Pulmonary artery endothelial cell (primary cell): Measurements from ENCODE around the gene SNX30. TPM values are rescaled to one million over a fixed set of nuclear protein-coding genes. Genes with fewer than 3 reads are reported as not detected.

Source experiments
- DNase-seq: peaks from one replicate; pipeline ENCODE4 v3.0.0-alpha.2; 2011; ENCODE audit warnings: low read depth, low spot score
- total RNA-seq: library from RNA; depleted of rRNA; stranded (reverse); fragments of >200 nt; gene quantifications from 2 replicates; pipeline ENCODE4 v1.2.3, GENCODE V29; 2014

Gene SNX30
- total RNA-seq, 1 donor from 2014 or later: 7.6 TPM

DNA sequence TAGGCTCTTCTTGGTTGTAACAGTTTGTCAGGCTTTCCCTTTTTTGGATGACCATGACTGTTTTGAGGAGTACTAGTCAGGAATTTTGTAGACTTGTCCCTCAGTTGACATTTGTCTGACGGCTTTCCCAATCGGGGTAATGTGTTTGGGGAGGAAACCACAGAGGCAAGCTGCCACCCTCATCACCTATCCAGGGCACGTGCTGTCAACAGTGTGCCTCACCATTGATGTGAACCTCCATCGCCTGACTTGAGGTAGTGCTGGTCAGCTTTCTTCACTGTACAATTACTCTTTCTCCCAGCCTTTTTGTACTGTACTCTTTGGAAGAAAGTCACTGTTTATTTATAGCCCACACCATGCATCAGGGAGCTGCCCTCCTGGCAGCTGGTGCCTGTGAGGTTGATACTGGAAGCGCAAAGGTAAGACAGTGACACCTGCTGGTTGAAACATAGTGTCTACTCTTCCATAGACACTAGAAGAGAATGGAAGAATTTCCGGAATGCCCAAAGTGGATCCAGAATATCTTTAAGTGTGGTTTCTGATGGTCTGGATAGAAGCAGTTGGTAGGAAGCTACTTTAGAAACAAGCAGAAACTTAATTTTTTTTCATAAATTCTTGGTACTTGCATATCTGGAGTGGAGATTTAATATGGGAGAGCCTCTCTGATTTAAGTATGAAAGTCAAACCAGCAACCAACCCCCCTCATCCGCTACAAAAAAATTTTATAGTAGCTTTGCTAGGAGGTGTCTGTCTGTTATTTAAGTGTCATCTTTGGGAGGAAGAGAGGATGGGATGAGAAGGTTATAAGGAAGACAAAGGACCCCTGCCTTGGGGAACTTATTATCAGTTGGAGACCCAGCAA is 69.3 kb downstream of the SNX30 start:
- no peak for DNase-seq

DNA sequence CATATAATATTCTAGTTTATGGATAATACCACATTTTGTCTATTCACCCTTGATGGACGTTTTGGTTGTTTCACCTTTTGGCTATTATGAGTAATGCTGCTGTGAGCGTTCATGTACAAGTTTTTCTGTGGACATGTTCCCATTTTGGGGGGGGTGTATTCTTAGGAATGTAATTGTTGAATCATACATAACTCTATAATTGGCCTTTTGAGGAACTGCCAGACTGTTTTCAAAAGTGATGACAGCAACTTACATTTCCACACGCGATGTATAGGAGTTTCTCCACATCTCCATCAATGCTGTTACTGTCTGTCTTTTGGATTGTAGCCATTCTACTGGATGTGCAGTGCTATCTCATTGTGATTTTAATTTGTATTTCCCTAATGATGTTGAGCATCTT is 70.3 kb downstream of the SNX30 start:
- DNase-seq: no peak

DNA sequence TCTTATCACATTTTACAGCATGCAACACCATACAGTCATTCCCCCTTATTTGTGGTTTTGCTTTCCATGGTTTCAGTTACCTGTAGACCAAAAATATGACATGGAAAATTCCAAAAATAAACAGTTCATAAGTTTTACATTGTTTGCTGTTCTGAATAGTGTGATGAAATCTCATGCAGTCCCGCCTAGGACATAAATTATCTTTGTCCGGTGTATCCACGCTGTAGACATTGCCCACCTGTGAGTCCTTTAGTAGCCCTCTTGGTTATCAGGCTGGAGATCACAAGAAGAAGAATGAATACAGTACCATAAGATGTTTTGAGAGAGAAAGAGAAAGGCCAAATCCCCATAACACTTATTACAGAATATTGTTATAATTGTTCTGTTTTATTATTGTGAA is 72.1 kb downstream of the SNX30 start:
- no peak for DNase-seq

DNA sequence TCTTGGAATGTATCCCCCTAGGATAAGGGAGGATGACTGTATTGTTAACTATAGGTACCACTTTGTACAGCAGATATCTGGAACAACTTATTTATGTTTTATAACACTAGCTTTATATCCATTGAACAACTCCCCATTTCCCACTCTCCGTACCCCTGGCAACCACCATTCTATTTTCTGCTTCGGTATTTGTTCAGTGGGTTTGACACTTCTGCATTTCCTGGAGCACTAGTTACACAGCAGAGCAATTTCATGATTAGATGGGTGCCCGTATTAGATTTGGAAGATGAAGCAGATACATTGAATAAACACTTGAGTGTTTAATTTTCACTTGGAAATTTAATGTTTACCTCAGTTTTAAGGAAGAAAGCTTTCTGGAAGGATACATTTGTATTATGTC is 72.7 kb downstream of the SNX30 start:
- DNase-seq: no peak

DNA sequence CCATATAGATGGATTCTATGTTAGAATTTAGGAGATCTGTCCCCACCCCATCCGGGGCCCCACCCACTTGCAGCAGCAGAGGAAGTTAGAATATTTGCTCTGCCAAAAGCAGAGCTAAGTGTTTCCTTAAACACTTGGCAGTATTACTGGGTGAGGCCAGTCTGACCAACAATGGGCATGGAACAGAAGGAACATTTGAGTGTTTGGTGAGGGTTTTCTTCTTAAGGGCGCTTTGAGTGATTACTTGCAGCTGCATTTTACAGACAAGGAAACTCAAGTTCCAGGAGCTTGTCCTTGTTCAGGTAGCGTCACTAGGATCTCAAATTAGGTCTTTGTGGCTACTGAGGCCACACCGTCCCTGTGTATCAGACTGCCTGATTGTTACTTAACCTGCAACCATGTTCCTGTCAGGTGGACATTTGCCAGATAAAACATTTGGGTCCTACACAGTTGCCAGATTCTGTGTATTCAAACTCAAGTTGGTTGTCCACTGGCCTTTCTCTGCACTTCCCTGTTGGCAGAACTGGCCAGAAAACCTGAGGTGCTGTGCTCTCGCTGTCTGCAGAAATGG is 80.8 kb downstream of the SNX30 start:
- DNase-seq: no peak

DNA sequence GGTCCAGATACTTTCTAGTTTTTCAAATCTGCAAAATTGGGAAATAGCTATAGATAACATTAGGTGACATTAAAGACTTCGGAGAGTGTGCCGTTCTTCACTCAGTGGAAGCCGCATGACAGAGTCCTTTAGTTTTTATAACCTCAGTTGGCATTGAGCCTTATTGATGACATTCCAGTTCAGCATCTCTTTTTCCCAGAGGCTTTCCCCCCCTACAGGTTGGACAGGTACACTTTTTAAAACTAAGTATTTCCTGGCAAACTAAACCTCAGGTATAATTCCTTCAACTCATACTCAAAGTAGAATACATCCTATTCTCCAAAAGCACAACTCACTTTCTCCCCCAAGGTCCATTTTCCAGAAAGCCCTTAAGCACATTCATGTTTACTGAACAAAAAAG is 81.4 kb downstream of the SNX30 start:
- DNase-seq: no peak

DNA sequence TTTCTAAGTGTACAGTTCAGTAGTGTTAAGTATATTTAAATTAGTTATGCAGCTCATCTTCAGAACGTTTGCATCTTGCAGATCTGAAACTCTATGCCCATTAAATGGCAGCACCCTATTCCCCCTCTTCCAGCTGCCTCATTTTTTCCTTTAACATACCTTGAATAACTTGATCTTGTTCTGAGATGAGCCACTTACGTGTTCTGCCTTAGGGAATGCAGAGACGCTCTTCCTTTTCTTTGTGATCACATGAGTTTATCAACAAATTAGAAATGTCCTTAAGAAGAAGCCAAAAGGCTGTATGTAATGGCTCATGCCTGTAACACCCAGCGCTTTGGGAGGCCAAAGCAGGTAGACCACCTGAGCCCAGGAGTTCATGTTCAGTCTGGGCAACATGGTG is 82.5 kb downstream of the SNX30 start:
- no peak for DNase-seq

DNA sequence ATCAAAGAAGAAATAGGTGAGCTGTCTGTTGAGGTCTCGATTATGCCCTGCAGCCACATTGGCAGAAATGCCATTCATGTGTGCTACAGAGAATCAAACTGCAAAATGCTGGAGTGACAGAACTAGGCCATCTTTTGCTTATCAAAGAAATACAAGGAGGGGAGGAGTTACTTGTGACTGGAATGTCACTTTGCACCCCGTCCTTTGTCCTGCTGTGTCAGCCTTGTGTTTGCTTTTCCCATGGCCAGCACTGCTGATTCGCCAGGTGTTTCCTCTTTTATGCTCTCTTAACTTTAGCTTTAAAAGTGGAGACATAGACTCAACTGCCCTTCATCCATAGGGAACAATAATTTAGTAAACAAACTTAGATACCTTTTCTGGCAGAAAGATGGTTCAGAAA is 85.8 kb downstream of the SNX30 start:
- DNase-seq: no peak

DNA sequence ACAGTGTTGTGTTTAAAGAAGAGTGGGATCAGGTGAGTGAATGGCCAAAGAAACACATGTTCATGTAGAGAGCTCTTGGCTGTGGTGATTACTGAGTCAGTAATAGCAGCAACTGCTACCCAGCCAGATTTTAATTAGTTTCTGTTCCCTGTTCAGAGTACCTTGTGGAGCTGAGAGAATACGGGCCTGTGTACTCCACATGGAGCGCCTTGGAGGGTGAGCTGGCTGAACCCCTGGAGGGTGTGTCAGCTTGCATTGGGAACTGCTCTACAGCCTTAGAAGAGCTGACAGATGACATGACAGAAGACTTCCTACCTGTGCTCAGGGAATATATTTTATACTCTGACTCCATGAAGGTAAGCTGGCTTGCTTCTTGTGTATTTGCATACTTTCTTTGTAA is 87.8 kb downstream of the SNX30 start:
- no peak for DNase-seq

DNA sequence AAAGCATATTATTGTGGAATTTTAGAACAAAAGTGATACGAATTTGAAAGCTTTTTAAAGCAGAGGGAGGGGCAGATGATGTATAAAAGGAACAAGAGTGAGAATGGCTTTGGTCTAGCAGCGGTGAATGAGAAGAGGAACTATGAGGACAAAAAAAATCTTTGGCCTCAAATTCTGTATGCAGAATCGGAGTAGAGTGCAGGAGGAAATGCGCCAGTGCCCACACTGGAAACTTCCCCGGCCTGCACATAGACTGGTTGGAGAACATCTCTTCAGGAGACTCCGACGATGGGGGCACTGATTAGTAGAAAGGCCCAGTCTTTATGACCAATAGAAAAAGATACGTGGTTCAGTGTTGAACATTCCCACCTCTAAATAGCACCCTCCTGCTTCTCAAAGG is 88.8 kb downstream of the SNX30 start:
- no peak for DNase-seq

DNA sequence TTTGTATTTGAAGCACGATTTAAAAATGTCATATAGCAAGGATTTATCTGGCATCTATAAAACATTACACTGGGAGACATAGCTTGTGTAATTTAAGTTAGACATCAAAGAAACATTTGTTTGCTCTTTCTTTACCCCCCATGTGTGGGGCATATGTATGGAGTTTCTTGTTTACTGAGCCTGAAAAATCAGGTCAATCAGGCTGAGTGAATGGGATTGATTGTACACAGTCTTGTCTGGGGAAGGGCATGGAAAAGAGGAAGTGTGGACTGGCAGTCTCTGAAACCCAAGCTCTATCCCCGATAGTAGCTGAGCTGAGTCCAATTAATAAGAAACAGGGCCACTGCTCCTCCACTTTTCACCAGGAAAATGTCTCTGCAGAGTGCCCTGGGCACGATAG is 90.7 kb downstream of the SNX30 start:
- DNase-seq: no peak

DNA sequence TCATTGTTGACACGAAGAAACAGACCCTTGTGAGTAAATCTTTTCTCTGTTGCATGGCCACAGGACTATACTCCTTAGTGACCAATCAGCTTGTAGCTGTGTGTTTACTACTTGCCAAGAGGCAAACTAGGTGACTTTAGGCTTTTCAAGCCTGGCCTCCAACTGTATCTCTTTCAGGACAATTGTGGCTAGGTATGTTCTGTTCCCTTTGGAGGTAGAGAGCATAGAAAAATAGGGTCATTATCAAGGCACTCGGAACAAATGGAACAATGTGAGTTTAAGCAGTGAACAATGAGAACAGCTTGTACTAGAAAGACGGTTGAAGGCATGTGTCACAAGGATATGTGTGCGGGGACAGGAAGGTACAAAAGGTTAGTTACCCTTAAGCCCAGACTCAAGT is 92.0 kb downstream of the SNX30 start:
- DNase-seq: no peak

DNA sequence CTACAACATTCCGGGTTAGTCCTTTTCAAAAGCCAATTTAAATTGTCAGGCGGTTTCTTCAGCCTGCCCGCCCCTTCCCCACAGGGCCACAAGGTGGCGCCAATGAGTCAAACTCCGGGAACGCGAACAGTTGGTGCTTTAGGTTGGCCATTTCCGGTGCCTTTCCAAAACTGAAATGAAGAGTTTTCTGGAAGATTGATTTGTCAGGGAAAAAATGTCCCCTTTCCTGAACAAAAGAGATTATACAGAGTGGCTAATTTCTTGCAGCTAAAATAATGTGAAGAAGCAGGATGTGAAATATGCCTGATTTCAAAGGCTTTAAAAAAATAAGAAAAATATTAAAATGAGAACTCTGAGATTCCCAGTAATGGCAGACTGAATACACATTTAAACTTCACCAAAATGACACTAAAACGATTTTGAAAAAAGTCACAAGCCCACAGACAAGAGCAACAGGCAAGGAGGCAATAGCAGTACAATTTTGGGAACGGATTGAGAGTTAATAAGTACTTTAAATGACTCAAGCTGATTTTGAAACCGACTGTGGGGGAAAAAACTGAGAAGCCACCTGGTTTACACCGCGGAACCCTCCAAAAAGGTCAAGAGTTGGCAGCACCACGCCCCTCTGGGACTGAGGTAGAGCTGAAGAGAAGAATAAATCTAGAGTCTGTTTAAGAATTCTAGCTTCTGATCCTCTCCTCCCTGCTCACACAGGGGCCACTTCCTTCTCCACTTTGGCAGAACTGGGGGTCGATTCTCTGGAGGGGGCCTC is 94.4 kb downstream of the SNX30 start:
- DNase-seq: no peak

DNA sequence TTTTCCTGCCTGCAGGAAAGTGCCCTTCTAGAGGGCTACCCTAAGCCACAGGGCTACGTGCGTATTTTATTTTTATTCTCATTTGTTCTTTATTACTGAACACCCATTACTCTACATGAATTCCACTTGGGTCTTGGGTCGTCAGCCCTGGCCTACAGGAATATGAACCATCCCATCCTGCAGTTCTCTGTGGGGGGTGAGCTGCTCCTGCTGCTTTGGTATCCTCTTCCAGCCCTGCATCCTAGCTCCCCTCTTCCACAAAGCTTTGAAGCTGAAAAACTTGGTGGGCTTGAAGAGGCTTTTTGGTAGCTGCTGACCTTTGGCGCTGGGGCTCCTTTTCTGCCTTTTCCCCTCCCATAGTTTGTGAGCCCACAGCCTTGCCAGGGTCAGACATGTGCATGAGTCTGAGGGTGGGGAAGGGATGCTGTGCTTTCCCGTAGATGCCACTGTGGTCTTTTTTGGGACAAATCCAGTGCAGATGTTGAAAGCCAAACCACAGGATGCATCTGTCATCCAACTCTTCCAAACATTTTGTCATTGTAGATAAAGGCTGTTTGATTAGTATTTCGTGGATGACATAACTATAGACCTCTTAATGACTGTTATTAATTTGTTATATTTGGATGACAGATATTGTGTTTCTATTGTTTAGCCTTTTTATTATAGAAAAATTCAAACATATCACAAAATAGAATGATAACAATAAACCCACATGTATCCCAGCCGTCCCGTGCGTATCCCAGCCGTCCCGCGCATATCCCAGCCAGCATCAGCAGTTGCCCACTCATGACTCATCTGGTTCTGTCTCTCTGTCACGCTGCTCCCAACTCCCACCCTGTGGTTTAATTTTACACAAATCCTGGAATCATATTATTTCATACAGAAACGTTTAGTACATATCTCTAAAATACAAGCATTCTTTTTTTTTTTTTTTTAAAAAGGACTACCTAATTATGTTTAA is 96.2 kb downstream of the SNX30 start:
- no peak for DNase-seq

DNA sequence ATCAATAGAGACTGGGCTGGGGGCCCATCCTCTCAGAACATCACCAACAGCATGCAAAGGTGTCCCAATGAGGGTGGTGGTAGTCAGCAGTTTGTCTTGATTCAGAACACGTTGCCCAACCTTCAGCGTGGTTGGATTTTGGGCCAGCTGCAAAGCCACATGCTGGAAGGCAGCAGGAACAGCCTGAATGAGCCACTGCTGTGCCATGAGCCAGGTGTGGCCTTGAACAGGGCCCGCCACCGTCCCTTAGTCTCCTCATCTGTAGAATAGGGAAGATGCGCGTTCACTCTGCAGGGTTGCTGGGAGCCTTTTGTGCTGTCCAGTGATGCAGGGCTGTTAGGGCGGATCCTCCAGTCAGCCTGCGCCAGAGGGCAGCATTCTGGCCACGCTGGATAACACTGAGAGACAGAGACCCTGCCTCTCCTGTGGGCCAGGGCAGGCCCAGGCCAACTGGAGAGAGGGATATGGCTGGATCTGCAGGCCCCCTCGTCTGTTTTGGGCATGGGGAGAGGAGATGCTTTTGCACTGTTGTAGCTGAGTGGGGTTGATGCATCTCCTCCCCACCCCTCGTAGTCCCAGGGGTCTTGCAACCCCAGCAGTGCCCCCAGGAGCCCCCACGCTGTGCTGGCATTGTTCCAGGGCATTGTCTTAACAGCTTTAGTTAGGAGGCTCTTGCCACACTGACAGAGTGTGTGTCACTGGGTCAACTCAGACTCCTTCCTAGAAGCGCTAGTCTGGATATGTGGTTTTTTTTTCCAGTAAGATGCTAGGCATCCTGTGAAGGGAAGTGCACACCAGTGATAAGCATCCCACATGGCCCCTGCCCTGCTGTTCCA is 98.0 kb downstream of the SNX30 start:
- DNase-seq: no peak

DNA sequence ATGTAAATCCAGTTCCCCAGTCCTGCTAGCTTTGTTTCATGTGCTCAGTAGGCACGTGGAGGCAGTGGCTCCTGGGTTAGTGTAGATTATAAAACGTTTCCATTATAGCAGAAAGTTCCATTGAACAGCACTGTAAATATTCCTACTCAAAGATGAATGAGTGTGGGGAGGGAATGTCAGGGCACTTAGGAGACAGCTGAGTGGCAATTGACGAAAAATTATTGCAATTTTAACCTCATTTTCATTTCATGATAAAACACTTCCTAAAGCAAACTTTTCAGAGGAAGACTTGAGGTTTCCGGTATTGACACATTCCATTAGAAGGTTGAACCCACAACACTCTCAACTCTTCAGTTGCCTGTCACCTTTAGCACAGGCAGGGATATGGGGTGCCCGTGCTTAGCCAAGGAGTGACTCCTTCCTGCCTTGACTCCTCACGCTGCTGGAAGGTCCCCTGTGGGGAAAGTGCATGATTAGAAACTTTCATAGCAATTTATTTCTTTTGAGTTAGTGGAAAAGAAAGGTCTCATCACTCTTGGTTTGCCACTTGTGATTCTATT is 98.9 kb downstream of the SNX30 start:
- no peak for DNase-seq

DNA sequence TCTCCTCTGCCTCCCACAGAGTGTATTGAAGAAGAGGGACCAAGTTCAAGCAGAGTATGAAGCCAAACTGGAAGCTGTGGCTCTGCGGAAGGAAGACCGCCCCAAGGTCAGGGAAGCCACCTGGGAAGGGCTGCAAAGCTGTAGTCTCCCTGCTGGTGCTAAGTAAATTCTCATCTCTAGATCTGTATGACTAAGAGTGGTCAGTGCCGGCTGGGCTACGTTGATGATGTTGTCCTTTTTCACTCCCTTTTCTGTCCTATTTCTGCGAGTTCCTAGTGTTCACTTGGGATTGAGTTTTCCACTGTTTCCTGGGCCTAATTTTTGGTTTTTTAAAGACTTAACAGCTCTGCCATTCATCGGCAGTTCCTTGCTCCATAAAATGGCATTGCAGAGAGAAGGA is 100.3 kb downstream of the SNX30 start:
- no peak for DNase-seq

DNA sequence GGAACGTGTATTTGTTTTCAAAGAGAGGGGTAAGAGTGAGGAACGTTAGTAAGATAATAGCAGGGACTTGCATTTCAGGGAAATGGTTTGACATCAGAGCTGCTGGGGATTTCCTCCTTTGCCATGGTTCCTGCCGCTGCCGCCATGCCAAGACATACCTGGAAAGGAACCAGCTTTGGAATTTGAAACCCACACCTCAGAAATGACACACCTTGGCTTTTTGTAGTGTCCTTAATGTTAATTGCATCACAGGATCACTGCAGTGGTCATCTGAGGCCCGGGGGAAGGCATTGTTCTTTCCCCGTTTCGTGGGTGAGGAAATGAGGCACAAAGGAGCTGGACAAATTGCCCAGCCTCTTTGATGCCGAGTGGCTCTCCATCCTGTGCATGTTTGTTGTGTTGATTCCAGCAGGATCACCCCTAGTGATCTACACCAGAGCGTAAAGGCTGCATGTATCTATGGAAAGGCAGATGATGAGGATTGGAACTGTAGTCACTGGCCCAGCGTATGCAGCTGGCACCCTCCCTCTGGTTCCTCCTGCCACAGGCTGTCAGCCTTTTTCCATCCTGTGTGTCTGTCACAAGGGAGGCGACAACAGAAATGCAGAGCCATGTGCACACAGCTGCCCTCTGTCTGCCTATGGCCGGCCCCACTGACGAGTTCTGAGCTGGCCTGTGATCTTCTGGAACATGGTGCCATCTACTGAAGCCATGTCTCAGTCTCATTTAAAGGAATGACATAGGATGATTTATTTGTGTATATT is 102.4 kb downstream of the SNX30 start:
- DNase-seq: no peak

DNA sequence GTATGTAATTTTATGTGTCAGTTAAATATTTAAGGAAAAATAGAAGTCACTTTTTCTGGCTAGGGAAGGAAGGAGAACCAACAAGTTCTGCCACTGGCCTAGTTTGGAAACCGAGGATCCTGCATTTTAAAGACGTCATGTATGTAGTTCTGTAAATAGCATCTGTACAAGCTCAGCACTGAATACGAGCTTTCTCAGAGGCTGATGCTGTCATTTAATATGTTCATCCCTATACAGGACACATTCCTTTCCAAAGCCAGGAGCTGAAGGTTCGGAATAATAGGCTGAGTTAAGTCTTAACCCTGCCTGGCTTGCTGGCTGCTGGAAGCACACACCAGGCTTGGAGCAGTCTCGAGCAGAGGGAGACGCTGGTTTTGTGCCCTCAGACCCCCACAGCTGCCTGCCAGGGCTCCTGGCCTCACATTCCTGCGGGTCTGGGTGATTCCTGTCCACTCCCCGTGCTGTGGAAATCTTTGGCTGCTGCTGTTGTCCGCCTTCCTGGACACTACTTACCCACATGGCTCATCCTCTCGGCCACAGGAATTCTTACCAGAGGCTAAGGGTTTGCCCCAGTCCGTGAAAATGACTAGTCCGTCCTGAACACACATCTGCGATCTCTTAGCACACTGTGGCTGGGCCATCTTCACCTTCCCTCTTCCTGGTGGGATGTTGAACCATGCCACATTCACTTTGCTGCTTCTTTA is 103.5 kb downstream of the SNX30 start:
- DNase-seq: no peak
